ENCODE data around the gene VPS33B.

Gene VPS33B

DNA sequence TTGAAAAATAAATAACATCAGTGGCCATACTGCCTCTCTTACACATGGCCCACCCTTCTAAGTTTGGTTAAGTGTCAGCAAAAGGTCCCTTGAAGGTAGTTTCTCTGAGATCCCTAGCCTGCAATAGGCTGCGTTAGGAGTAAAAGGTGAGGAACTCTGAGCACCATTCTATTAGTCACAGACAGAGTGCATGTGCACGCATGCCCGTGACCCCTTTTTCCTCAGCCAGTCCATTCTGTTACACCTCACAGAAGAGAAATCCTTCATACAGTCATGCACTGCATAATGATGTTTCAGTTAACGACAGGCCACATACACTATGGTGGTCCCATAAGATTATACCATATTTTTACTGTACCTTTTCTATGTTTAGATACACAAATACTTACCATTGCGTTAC, 55.2 kb downstream of the VPS33B start:
- no peaks in the 10 kb centered on the region for H3K4me1 ChIP-seq (ENCODE audit: control insufficient read depth, insufficient read depth, low read length)
- H3K9ac ChIP-seq (ENCODE audit: low read length) = no peak overlapping the region
- H3K36me3 ChIP-seq (ENCODE audit: control insufficient read depth, insufficient read depth, low read length) = no peaks in the 10 kb centered on the region
- H3K27me3 ChIP-seq (ENCODE audit: control insufficient read depth, insufficient read depth, low read length) = no peaks in the 10 kb centered on the region
- H3K9me3 ChIP-seq (ENCODE audit: control insufficient read depth, low read length) = no peaks in the 10 kb centered on the region
- no peak overlapping the region for H3K4me3 ChIP-seq (ENCODE audit: low read length)

- H3K4me3 ChIP-seq (ENCODE audit: low read length) = no peak overlapping the region
- no peaks in the 10 kb centered on the region for H3K4me1 ChIP-seq (ENCODE audit: control insufficient read depth, insufficient read depth, low read length)
- no peaks in the 10 kb centered on the region for H3K27me3 ChIP-seq (ENCODE audit: control insufficient read depth, insufficient read depth, low read length)
- no peak overlapping the region for H3K9ac ChIP-seq (ENCODE audit: low read length)
- H3K36me3 ChIP-seq (ENCODE audit: control insufficient read depth, insufficient read depth, low read length) = no peaks in the 10 kb centered on the region
- no peaks in the 10 kb centered on the region for H3K9me3 ChIP-seq (ENCODE audit: control insufficient read depth, low read length)
Measured at GRCh38 chr15:90966262-90966661, 56.1 kb downstream of the VPS33B start.

GRCh38 chr15:90962021-90962420, 60.4 kb downstream of the VPS33B start:
- no peak overlapping the region for H3K9ac ChIP-seq (ENCODE audit: low read length)
- no peaks in the 10 kb centered on the region for H3K27me3 ChIP-seq (ENCODE audit: control insufficient read depth, insufficient read depth, low read length)
- H3K4me3 ChIP-seq (ENCODE audit: low read length) = no peak overlapping the region
- peaks cover 8% of the 10 kb centered on the region for H3K4me1 ChIP-seq (ENCODE audit: control insufficient read depth, insufficient read depth, low read length)
- no peaks in the 10 kb centered on the region for H3K9me3 ChIP-seq (ENCODE audit: control insufficient read depth, low read length)
- H3K36me3 ChIP-seq (ENCODE audit: control insufficient read depth, insufficient read depth, low read length) = no peaks in the 10 kb centered on the region

DNA sequence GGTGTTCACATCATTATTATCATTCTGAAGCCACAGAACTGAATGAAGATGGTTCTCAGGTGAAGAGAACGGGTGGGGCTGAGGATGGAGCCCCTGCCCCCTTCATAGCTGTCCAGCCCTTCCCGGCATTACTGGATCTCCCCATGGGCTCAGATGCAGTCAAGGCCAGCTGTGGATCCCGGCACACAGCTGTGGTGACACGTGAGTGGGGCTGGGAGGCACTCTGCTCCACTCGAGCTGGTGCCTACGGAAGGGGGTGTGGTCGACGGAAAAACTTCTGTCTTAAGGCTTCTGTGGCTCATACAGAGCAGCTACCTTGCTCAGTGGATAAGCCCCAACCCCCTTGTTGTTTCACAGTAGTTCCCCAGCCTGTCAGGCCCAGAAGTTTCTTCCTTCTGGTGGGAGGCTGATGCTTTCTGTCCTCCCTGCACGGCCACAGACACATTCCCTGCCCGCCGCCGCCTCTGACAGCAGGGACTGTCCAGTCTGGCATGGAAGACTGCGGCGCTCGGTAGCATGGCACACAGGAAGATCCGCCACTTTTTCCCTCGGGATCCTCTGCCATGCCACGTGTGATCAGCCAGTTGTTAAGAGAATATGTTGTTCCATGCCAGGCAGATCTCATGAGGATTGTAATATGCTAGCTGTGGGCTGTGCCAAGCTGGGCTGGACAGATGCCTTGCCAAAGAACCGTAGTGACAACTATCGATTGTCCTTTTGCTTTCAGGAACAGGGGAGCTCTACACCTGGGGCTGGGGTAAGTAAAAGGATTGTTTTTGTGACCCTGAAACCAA, 61.9 kb downstream of the VPS33B start:
- no peak overlapping the region for H3K4me3 ChIP-seq (ENCODE audit: low read length)

DNA sequence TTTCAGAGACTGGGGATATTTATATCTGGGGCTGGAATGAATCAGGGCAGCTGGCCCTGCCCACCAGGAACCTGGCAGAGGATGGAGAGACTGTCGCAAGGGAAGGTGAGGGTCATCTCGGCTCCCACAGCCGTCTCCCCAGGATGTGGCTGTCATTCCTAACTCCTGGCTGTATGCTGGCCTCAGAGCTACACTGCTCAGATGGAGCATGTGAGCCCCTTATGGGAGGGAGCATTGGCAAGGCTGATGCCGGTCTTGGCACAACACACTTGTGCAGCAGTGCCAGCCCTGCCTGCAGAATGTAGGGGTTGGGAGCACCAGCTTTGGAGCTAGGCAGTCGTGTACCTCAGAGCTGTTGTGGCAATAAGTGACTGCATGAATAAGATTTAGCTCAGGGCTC, 62.5 kb downstream of the VPS33B start:
- H3K4me3 ChIP-seq (ENCODE audit: low read length) = no peak overlapping the region
- no peak overlapping the region for H3K9ac ChIP-seq (ENCODE audit: low read length)

More for the DNA sequence above, 61.9 kb downstream of the VPS33B start:
- no peaks in the 10 kb centered on the region for H3K36me3 ChIP-seq (ENCODE audit: control insufficient read depth, insufficient read depth, low read length)
- H3K27me3 ChIP-seq (ENCODE audit: control insufficient read depth, insufficient read depth, low read length) = no peaks in the 10 kb centered on the region
- peaks cover 18% of the 10 kb centered on the region for H3K4me1 ChIP-seq (ENCODE audit: control insufficient read depth, insufficient read depth, low read length)
- no peak overlapping the region for H3K9ac ChIP-seq (ENCODE audit: low read length)
- H3K9me3 ChIP-seq (ENCODE audit: control insufficient read depth, low read length) = no peaks in the 10 kb centered on the region

DNA sequence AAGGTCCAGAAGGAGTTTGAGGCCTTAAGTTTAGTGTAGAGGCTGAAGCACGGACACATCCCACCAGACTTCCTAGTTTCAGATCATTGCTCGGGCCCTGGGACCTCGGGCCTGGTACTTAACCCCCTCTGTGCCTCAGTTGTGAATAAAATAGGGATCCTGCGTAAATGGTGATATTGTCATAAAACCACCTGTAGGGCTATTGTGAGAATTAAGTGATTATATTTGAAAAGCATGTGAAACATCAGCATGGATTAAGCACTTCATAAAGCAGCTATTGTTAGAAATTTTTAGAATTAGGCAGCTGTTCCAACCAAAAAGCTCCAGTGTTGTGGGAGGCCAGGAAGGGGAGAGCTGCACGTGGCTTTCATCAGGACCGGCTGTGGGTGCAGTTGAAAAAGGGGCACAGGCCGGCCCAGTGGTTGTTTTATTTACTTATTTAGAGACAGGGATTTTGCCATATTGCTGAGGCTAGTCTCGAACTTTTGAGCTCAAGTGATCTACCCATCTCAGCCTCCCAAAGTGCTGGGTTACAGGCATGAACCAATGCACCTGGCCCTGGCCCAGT, 63.3 kb downstream of the VPS33B start:
- Histone ChIP-seq H3K9ac (ENCODE audit: low read length) (no peak overlapping the region), H3K4me1 (ENCODE audit: control insufficient read depth, insufficient read depth, low read length) (peaks cover 23% of the 10 kb centered on the region), H3K36me3 (ENCODE audit: control insufficient read depth, insufficient read depth, low read length) (no peaks in the 10 kb centered on the region), H3K27me3 (ENCODE audit: control insufficient read depth, insufficient read depth, low read length) (no peaks in the 10 kb centered on the region), H3K4me3 (ENCODE audit: low read length) (no peak overlapping the region), H3K9me3 (ENCODE audit: control insufficient read depth, low read length) (no peaks in the 10 kb centered on the region)

More for the DNA sequence above, 62.5 kb downstream of the VPS33B start:
- H3K9me3 ChIP-seq (ENCODE audit: control insufficient read depth, low read length) = no peaks in the 10 kb centered on the region
- H3K4me1 ChIP-seq (ENCODE audit: control insufficient read depth, insufficient read depth, low read length) = peaks cover 23% of the 10 kb centered on the region
- no peaks in the 10 kb centered on the region for H3K36me3 ChIP-seq (ENCODE audit: control insufficient read depth, insufficient read depth, low read length)
- no peaks in the 10 kb centered on the region for H3K27me3 ChIP-seq (ENCODE audit: control insufficient read depth, insufficient read depth, low read length)

- Histone ChIP-seq H3K4me1 (ENCODE audit: control insufficient read depth, insufficient read depth, low read length) (peaks cover 23% of the 10 kb centered on the region), H3K27me3 (ENCODE audit: control insufficient read depth, insufficient read depth, low read length) (no peaks in the 10 kb centered on the region), H3K9me3 (ENCODE audit: control insufficient read depth, low read length) (no peaks in the 10 kb centered on the region), H3K9ac (ENCODE audit: low read length) (peak overlapping the region; percentile 70), H3K36me3 (ENCODE audit: control insufficient read depth, insufficient read depth, low read length) (no peaks in the 10 kb centered on the region), H3K4me3 (ENCODE audit: low read length) (no peak overlapping the region)
Measured at GRCh38 chr15:90957791-90958190, 64.6 kb downstream of the VPS33B start.

DNA sequence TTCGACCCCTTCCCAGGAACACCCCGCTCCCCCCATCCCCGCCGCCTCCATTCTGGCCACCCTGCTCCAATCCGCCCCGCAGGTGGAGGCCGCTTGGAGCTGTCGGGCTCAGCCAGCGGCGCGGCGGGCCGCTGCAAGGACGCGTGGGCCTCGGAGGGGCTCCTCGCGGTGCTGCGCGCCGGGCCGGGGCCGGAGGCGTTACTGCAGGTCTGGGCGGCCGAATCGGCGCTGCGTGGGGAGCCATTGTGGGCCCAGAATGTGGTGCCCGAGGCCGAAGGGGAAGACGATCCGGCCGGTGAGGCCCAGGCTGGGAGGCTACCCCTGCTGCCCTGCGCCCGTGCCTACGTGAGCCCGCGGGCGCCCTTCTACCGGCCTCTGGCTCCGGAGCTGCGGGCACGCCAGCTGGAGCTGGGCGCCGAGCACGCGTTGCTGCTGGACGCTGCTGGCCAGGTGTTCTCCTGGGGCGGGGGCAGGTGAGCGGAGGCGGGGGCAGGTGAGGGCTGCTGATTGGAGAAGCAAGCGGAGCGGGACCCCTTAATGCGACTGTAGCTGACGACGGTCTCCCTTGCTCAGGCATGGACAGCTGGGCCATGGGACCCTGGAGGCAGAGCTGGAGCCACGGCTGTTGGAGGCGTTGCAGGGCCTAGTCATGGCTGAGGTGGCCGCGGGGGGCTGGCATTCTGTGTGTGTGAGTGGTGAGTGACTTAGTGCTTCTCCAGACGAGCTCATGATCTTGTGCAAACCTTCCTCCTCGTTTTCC, 65.2 kb downstream of the VPS33B start:
- H3K4me1 ChIP-seq (ENCODE audit: control insufficient read depth, insufficient read depth, low read length) = peaks cover 23% of the 10 kb centered on the region
- H3K4me3 ChIP-seq (ENCODE audit: low read length) = peak overlapping the region; percentile 46

GRCh38 chr15:90956274-90957030, 65.9 kb downstream of the VPS33B start:
- peaks cover 23% of the 10 kb centered on the region for H3K4me1 ChIP-seq (ENCODE audit: control insufficient read depth, insufficient read depth, low read length)
- no peaks in the 10 kb centered on the region for H3K36me3 ChIP-seq (ENCODE audit: control insufficient read depth, insufficient read depth, low read length)
- no peaks in the 10 kb centered on the region for H3K27me3 ChIP-seq (ENCODE audit: control insufficient read depth, insufficient read depth, low read length)
- peak overlapping the region; percentile 46 for H3K4me3 ChIP-seq (ENCODE audit: low read length)
- no peaks in the 10 kb centered on the region for H3K9me3 ChIP-seq (ENCODE audit: control insufficient read depth, low read length)
- H3K9ac ChIP-seq (ENCODE audit: low read length) = peak overlapping the region; percentile 70

More for the DNA sequence above, 65.2 kb downstream of the VPS33B start:
- H3K27me3 ChIP-seq (ENCODE audit: control insufficient read depth, insufficient read depth, low read length) = no peaks in the 10 kb centered on the region
- no peaks in the 10 kb centered on the region for H3K36me3 ChIP-seq (ENCODE audit: control insufficient read depth, insufficient read depth, low read length)
- H3K9me3 ChIP-seq (ENCODE audit: control insufficient read depth, low read length) = no peaks in the 10 kb centered on the region
- peak overlapping the region; percentile 70 for H3K9ac ChIP-seq (ENCODE audit: low read length)

DNA sequence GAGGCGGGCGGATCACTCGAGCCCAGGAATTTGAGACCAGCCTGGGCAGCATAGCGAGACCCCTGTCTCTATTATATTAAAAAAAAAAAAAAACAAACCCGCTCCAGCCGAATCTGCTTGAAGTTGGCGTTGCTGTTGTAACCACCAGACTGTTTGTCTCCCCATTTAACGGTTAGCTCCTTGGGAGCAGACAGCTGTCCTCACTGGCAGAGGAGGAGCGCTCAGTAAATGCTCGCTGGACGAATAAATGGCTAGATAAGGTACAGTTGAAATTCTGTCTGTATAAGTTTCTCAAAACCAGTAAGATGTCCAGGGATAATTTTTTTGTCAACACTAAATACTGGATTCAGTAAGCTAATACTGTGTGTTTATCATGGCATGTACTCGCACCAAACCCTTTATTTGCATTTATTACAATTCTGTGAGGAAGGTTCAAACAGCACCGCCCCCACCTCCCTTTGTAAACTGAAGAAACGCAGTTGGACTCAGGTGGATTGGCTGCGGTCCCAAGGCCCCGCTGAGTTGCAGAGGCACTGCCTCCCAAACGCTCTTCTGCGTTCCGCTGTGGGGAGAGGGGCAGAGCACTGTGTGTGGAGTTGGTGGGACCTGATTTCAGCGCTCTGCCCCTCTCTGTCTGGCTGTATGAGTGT, 66.6 kb downstream of the VPS33B start:
- H3K9ac ChIP-seq (ENCODE audit: low read length) = peak overlapping the region; percentile 91
- H3K4me3 ChIP-seq (ENCODE audit: low read length) = peak overlapping the region; percentile 95
- no peaks in the 10 kb centered on the region for H3K9me3 ChIP-seq (ENCODE audit: control insufficient read depth, low read length)
- H3K27me3 ChIP-seq (ENCODE audit: control insufficient read depth, insufficient read depth, low read length) = no peaks in the 10 kb centered on the region
- H3K4me1 ChIP-seq (ENCODE audit: control insufficient read depth, insufficient read depth, low read length) = peaks cover 23% of the 10 kb centered on the region
- no peaks in the 10 kb centered on the region for H3K36me3 ChIP-seq (ENCODE audit: control insufficient read depth, insufficient read depth, low read length)

All from mucosa of stomach (tissue), 1 donor.